SK-N-MC (cell line): ENCODE results near the gene ITGB5.

Experiments
- EZH2 ChIP-seq: fragments of 200-600 bp; sonication (generic); IDR thresholded peaks from one replicate; pipeline ENCODE4 v1.6.1; 2017; ENCODE audit warnings: antibody characterized with exemption
- FOXP2 ChIP-seq: optimal IDR thresholded peaks from 2 replicates; pipeline ENCODE3; 2011; ENCODE audit warnings: mild to moderate bottlenecking, moderate library complexity; ENCODE audit not compliant: insufficient read depth; ENCODE audit errors: extremely low read length, control extremely low read depth
- POLR2AphosphoS5 ChIP-seq: IDR thresholded peaks from 2 replicates; pipeline ENCODE4 v1.6.1; 2012; ENCODE audit warnings: mild to moderate bottlenecking, low read depth, low read length, borderline replicate concordance

DNA sequence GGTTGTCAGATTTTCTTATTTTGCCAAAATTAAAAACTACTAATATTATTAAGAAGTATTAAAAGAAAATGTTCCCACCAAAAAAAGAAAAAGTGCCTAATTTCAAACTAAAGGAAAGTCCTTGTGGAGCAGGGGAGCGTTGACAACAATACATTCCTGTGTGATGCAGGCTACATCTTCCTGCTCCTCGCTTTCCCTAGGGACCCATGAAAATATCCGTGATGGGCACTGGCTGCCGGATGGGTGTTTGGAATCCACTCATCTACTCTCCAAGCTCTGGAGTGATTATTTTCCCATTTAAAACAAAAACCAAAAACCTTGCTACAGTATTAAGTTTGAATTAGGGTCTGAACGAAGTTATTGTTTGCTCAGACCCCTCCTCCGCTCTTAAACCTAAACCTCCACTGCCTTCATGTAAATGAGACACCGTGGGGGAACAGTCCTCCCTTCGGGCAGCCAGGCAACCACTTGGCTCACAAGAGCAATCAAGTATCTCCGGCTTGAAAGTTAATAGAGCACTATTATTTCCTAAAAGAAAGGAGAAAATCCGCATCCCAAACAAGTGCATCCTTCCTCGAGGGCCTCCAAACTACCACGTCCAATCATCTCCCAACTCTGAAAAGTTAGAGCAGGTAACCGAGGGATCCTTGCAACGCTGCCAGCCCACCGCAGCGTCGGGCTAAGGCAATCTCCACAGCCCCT, 1.5 kb downstream of the ITGB5 start:
- TF ChIP-seq EZH2 (no peak), FOXP2 (no peak), POLR2AphosphoS5 (no peak; the same call in 1 of the 2 replicates)
